HG03521 (cell line): ENCODE results near the gene CRIP3.
A peak's percentile ranks its signal among the peaks of the same experiment; 100 is the strongest.

Source experiments
- ATAC-seq: cut with Tn5 transposase; IDR thresholded peaks from one replicate; pipeline ENCODE4 v1.9.1; 2021; ENCODE audit warnings: mild to moderate bottlenecking, moderate library complexity; ENCODE audit not compliant: unreplicated experiment

The CRIP3 gene

DNA sequence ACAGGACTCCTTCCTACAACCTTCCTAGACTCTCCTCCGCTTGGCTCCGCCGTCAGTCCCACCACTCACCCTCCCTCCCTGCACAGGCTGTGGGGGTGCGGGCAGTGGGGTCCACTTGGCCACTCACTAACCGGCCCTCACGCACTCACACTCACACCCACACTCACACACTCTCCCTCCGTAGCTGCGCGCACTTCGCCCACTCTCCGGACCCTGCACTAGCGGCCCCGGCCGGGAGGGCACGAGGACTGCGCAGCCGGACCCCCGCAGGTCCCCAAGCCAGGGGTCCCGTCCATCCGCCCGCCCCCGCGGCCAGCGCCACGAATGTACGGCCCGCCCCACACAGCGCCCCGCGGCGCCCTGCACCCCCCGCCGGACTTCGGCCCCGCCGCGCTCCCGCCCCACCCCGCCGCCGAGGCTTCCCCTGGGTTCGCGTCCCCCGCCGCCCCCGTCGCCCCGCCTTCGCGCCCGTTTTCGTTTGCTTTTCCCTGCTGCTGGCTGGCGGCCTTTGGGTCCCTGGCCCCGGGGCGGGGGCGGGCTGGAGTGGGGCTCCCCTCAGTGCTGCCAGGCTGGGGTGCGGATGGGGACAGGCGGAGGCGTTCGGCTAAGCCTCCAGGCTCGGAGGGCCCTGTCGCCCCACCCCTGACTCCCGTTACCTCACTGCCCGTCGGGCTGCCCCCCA is 33.6 kb downstream of the CRIP3 start:
- ATAC-seq = no peak

DNA sequence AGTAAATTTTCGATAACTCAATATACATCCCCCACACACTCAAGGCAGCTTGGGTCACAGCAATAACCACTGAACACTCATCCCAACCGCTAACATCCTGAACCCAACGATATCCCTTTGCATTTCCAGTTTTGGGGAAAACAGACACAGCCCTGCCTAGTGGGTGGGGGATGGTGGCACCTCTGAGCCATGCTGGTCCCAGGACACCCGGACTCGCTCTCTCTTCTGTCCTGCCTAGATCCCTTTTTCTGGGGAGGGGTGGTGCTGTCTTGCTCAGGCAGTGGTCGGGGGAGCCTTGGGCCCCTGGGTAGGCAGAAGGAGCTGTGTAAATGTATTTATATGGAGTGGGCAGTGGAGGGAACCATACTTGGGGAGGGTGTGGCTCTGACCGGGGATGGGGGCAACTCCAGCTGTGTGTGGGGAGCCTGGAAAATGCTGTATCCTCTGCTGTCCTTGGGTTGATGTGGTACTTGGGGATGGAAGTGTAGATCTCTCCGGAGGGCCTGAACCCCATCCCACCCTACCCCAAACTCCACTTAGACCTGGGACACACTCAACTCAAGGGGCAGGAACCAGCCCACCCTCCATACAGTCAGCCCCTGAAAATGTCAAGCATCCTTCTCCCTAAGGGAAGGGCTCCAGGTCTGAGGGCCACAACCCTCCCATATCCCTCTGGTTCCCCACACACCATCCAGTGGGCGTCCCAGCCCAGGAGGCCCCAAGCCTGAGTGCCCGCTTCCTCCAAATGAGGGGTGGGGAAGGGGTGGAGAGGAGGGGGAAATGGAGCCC is 34.3 kb downstream of the CRIP3 start:
- ATAC-seq = no peak

DNA sequence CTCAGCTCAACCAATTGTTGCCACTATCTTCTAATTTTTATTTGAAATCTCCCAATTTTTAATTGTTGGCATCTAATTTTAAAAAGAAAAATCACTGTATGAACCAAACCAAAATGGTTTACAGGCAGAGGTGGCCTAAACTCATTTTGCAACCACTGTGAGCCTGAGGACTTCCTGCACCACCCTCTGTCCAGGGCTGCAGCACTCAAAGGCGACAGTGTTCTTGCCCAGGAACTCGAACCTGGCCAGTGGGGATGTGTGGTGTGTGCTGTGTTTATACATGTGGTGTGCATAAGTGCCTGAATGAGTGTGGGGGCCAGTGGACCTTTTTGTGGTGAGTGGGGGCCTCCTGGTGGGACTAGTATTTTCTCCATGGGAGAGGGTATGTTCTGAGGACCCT is 34.9 kb downstream of the CRIP3 start:
- no peak for ATAC-seq

DNA sequence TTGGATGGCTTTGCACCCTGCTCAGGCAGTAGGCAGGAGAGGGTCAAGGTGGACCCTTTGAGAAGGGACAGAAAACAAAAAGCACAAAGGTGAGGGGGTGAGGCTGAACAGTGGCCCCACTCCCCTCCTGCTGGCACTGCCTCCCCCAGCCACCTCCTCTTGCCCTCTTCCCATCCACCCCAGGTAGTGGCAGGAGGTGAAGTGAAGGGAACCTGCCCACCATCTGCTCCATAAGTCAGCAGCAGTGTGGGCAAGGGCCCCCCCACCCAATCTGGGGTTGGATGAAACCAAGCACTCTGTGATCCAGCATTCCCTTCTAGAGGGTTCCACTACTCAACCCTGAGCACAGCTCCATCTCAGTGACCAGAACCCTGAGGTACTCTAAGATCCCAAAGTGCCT is 36.7 kb downstream of the CRIP3 start:
- ATAC-seq = no peak

DNA sequence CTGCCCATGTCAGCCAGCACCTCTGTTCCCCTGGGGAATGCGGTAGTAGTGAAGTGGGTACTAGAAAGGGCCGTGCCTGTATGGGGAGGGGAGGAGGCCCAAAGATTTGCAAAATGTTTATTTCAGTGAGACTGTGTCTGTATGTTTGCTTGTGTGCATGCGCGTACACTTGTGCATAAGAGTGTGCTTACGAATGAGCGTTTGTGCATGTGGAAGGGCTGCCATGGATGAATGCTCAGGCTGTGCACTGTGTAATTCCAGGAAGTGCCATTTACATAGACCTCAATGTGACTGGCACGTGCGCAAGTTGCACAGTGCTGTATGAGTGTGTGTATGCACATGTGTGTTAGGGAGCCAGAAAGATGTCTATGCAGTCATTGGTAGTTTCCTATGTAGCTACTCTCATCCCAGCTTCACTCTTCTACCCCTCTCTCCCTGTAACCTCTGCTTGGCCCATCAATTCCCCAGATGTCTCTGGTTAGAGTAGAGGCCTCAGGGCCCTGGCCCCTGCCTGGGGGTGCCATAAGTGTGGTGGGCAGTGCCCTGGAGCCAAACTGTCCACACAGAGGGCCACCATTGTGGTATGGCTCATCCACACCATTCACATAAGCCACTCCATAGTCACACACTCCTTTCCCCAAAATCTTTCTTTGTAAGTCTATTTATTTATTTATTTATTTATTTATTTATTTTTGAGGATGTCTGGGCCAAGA is 37.4 kb downstream of the CRIP3 start:
- ATAC-seq = no peak

DNA sequence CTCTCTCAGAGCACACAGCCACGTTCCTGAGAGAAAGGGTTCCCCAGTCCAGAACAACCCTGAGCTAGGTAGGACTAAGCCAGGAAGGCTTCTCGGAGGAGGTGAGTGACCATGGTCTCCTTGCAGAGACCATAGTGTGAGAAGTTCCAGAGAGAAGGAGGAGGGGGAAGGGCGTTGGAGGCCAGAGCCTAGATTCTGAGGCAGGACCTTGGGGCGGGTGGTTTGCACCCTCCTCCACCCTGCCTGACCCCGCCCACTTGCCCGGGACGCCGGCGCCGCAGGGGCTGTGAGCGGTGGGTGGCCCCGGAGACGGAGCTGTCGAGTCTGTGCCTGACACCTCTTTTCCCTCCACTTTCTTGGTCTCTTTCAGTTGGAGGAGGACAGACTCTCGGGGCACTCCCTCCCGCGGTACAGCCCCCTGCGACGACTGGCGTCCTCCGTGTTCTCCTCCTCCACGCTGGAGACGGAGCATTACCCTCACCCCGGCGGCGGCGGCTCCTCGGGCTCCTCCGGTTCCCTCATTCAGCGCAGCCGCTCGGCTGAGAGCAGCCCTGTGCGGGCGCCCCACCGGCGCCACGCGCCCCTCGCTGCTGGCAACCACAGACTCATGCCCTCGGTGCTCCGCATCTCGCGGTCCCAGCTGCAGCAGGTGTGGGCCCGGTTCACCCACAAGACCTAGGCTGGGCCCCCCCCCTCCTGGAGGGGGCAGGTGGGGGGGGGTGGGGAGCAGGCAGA is 39.2 kb downstream of the CRIP3 start:
- no peak for ATAC-seq

DNA sequence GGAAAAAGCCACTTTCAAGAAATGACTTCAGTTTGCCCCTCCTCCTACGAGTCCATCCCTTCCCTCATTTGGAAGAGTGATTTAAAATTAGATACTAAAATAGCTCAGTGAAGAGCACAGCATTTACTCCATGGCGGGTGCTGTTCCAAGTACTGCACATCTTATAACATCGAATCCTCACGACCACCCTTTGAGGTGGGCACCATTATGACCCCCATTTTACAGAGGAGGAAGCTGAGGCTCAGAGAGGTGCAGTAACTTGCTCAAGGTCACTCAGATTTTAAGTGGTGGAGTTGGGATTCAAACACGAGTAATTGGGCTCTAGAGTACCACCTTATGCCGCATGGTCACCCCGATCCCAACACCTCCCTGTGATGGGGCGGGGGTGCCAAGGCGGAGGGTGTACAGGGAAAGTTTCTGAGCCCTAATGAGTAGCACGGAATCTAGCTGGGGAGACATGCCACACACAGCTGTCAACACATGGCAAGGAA is 39.8 kb downstream of the CRIP3 start:
- ATAC-seq = no peak

DNA sequence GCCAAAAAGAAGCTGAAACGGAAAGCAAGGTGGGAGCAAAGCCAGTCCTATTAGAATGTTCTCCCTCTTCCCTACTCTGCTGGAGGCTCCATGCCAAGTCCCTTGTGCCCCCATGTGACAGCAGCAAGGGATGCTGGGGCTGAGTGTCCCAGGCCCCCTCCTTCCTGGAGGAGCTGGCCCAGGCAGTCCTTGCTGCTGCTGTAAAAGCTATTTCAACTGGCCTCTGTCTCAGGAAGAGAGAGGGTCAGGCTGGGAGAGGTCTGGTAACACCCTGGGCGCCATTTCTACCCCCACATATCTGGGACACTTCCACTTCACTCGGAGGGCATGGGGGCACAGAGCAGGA is 40.3 kb downstream of the CRIP3 start:
- ATAC-seq = no peak

DNA sequence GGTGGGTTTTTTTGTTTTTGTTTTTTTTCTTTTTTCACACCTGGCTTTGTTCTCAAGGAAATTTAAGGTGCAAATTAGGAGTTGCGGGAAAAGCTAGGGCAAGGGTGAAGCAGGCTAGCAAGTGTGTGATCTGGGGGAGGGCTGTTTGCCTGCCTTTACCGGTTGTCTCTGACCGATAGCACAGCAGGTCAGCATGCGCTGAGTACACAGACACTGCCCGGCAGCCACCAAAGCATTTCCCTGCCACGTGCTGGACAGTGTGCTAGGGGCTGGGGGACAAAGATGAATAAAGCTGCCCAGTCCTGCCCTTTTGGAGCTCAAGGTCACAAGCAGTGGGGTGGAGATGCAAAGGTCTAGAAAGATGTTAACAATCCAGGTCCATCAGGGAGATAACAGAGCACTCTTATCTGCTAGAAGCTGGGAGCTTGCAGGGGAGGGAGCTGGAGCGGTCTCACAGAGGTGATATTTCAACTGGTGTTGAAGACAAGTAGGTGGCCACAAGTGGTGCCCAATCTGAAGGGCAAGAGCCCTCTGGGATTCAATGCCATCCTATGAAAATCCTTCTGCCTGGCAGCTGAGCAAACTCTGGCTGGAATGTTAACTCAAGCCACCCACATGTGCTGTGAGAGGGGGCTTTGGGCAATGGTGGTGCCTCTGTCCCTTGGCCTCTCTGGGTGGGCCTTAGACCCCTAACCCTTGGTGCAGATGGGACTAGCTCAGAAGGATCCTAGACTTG is 40.8 kb downstream of the CRIP3 start:
- ATAC-seq = no peak

DNA sequence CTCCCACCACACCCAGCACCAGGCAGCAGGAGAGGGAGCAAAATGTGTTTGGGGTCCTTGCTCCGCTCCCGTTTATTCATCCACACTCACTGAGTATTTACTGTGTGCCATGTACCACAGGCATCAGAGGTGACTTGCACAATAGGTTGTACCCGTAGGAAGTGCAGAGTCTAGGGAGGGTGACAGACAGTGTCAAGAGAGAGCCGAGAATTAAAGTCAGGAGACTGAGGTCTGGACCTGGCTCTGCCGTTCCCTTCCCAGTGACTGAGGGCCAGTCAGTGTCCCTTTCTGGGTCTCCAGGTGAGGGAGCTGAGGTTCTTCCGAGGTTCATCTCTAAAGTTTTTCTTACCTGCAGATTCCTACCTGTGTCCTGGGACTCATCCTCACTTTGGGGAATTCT is 43.1 kb downstream of the CRIP3 start:
- ATAC-seq = no peak

DNA sequence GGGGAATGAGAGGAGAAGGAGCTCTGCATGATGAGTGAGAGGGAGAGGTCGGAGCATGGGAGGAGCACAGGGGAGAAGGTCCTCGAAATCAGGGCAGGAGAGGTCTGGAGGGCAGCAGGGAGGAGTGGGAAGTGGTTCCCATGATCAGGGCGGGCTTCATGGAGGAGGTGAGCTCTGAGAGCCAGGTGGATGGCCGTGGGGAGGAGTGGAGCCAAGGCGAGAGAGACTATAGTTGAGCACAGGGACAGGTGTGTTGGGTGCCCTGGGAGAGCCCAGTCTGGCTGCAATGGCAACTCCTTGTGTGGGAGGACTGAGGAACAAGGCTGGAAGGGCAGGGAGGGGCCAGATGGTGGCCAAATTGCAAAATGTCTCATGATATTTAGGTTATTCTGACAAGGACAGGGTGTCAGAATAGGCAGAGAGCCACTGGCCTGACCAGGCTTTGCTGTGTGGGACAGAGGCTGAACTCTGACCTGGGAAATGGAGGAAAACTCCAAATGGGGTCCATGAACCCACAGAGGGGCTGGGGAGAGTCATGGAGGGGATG is 44.0 kb downstream of the CRIP3 start:
- no peak for ATAC-seq

DNA sequence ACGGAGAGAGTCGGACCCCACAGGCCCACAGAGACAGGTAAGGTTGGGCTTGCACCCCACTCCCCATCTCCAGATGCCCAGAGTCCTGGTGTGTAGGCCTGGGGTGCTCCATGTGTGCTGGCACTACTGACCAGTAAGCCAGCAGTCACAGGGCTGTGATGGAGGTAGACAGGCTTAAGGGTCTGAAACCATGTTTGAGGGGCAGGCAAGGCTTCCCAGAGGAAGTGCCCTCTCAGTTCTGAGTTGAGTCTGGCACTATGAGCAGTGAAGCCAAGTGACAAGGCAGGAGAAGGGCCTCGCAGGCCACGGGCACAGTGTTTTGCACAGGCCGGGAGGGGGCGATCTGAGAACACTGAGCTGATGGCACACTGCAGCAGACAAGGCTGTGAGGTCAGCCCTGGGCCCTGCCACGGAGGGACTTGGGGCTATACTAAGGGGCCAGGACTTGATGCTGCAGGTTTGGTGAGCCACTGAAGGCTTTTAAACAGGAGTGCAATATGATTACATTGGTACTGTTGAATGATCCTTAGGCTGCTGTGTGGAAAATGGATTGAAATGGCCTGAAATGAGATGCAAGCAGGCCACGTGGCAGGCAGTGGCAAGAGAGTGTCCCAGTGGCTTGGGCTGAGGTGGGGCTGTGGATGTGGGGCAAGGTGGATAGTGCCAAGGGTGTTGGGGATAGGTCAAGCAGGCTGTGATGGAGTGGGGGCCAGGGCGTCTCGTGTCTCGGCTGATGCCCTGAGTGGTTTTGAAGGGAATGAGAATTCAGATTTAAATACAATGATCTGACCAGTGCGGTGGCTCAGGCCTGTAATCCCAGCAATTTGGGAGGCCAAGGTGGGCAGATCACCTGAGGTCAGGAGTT is 45.1 kb downstream of the CRIP3 start:
- ATAC-seq = peak; percentile 68

DNA sequence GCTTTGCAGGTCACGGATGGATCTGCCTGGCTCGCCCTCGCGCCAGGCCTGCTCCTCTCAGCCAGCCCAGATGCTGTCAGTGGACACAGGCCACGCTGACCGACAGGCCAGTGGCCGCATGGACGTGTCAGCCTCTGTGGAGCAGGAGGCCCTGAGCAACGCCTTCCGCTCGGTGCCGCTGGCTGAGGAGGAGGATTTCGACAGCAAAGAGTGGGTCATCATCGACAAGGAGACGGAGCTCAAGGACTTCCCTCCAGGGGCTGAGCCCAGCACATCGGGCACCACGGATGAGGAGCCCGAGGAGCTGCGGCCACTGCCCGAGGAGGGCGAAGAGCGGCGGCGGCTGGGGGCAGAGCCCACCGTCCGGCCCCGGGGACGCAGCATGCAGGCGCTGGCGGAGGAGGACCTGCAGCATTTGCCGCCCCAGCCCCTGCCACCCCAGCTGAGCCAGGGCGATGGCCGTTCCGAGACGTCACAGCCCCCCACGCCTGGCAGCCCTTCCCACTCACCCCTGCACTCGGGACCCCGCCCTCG is 45.8 kb downstream of the CRIP3 start:
- ATAC-seq = no peak

DNA sequence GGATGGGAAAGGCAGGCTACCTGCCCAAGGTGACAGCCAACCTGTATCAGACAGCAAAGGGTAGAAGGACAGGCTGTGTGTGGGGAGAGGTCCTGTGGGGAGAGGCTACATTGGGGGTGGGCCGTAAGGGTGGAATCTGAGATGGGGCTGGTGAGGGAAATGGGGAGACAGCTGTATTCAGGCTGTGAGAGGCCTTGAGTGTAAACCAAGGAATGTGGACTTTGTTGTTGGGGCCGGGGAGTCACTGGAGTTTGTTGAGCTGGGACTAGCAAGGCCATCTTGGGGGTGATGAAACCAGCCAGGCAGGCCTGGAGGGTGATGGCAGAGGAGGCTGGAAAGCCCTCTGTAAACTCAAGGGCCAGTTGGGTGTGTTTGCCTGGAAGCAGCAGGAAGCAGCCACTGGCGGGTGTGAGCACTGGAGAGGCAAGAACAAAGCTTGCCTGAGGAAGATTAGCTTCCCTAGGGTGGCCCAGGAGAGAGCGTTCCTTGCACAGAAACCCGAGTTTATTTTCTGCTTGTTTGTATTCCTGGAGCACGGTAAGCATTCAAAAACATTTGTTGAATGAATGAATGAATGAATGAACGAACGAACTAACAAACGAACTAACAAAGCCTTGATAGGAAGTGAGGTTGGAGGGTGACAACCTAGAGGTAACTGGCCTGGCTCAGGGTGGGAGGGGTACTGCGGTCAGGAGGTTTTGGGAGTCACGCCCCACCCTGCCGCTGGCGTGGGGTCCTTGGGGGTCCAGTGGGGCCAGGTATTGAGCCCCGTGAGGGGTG is 46.4 kb downstream of the CRIP3 start:
- no peak for ATAC-seq

DNA sequence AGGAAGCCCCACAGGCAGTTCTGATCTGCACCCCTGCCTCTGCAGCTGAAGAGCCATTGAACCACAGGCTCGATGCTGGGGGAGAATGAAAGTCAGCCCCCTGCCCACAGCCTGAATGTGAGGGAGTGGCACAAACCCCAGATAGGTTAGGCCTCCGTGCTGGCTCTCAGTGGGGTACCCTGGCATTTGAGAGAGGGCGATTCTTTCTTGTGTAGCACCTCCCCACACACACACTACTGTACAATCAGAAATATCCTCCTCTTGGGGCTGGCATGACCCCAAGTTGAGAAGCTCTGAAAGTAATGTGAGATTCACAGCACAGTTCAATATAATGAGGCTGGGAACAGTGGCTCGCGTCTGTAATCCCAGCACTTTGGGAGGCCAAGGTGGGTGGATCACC is 47.4 kb downstream of the CRIP3 start:
- ATAC-seq = no peak

DNA sequence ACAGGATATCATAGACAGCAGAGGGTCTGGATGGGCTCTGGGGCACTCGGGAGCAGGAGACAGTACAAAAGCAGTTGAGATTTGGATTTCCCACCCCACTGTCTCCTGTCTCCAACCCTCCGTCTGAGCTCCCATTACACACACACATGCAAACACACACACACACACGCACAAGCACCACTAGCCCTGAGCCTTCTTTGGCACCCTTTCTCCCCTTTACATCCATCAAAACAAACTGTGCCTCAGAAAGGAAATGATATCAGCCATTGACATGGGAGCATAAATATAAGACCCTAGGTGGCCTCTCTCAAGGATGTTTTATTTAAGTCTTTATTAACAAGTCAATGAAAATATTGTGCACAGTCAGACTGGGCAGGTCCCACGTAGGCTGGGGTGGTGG is 47.8 kb downstream of the CRIP3 start:
- ATAC-seq = no peak

DNA sequence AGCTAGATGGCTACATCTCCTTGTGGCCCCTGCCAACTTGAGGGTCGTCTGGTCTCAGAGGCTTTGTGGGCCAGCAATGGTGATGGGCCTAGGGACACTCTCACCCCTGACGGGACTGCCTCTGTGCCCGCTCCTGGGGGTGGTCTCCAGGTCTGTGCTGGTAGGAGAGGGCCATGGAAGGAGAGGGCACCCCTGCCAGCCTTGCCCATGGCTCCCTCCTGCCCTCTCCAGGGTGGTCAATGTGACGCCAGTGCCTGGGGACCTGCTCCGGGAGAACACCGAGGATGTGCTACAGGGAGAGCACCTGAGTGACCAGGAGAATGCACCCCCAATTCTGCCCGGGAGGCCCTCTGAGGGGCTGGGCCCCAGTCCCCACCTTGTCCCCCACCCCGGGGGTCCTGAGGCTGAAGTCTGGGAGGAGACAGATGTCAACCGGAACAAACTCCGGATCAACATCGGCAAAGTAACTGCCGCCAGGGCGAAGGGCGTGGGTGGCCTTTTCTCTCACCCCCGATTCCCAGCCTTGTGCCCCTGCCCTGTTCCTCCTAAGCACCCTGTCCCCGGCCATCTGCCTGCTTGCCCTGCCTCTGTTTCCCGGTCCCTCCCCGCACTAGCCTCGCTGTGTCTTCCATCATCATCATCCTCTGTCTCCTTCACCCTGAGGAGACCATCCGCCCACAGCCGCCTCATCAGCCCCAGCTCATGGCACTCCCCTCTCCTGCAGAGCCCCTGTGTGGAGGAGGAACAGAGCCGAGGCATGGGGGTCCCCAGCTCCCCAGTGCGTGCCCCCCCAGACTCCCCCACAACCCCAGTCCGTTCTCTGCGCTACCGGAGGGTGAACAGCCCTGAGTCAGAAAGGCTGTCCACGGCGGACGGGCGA is 49.6 kb downstream of the CRIP3 start:
- no peak for ATAC-seq
